Neutrophil (primary cell): ENCODE results near the gene TMEM236.

ENCODE experiments used
- H3K27ac ChIP-seq: fragments of 200-600 bp; sonication (generic); 2 replicates; pipeline ENCODE4 v1.5.1; 2016; ENCODE audit warnings: mild to moderate bottlenecking, moderate library complexity
- H3K27me3 ChIP-seq: fragments of 200-600 bp; sonication (generic); 2 replicates; pipeline ENCODE4 v1.6.0; 2016; ENCODE audit warnings: mild to moderate bottlenecking
- H3K36me3 ChIP-seq: fragments of 200-600 bp; sonication (generic); 2 replicates; pipeline ENCODE4 v1.5.1; 2017
- H3K4me1 ChIP-seq, 2 experiments: fragments of 200-600 bp in 1 of 2; sonication (generic) in 1 of 2; 1 replicate in 1 of 2; 2 replicates in 1 of 2; pipeline versions ENCODE4 v1.5.1 to v1.6.1; 2013 to 2016; ENCODE audit warnings: low read depth in 1 of 2, low read length in 1 of 2, mild to moderate bottlenecking in 1 of 2, moderate library complexity in 1 of 2; ENCODE audit not compliant: control insufficient read depth in 1 of 2, insufficient read depth in 1 of 2
- H3K4me3 ChIP-seq, 2 experiments: fragments of 200-600 bp in 1 of 2; sonication (generic) in 1 of 2; 1 replicate in 1 of 2; 2 replicates in 1 of 2; pipeline ENCODE4 v1.5.1; 2013 to 2016; ENCODE audit warnings: low read depth in 1 of 2, low read length in 1 of 2, mild to moderate bottlenecking in 1 of 2, moderate library complexity in 1 of 2
- H3K9me3 ChIP-seq: fragments of 200-600 bp; sonication (generic); 2 replicates; pipeline ENCODE4 v1.5.1; 2016
- TF ChIP-seq, protein P1 (sequence below): fragments of 200-600 bp; sonication (generic); IDR thresholded peaks from 2 replicates; pipeline ENCODE4 v1.5.1; 2016; ENCODE audit warnings: antibody characterized with exemption

Gene TMEM236

DNA sequence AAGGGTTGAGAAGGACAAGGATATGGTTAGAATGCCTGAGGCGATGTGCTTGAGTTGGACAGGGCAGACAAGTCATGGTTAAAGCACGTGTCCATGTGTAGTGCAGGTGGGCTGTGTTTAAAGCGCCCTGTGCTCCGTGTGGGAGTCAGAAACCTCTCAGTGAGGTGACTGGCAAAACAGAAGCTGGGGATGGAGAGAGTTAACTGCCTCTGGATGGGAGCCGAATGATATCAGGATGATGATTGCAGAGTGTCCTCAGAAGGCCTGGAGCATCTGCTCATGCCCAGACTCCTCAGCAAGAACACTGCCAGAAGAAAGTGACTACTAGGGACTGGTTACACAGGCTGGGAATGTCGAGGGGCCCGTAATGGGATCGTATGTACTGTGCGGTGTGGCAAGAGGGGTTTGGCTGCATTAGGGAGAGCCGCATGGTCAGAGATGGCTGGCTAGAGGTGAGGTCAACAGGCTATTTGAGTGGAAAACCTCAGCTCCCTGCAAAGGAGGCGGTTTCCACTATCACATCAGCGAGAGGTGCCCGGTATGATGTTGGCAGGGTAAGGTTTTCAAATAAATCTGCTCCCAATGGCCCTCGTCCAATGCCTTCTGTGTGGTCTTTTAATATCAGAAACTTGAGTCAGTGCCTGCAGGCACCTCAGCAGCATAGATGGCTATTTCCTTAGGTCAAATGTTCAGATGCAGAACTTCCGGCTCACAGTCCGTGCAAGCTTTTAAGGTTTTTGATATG, 31.1 kb downstream of the TMEM236 start:
- Histone ChIP-seq H3K9me3 (no peaks in the 10 kb centered on the region), H3K4me1 (peaks cover 9 to 15% of the 10 kb centered on the region in 2 experiments), H3K27me3 (no peaks in the 10 kb centered on the region), H3K4me3 (no peak overlapping the region), H3K36me3 (no peaks in the 10 kb centered on the region), H3K27ac (no peak overlapping the region)
- TF ChIP-seq, protein P1, sequence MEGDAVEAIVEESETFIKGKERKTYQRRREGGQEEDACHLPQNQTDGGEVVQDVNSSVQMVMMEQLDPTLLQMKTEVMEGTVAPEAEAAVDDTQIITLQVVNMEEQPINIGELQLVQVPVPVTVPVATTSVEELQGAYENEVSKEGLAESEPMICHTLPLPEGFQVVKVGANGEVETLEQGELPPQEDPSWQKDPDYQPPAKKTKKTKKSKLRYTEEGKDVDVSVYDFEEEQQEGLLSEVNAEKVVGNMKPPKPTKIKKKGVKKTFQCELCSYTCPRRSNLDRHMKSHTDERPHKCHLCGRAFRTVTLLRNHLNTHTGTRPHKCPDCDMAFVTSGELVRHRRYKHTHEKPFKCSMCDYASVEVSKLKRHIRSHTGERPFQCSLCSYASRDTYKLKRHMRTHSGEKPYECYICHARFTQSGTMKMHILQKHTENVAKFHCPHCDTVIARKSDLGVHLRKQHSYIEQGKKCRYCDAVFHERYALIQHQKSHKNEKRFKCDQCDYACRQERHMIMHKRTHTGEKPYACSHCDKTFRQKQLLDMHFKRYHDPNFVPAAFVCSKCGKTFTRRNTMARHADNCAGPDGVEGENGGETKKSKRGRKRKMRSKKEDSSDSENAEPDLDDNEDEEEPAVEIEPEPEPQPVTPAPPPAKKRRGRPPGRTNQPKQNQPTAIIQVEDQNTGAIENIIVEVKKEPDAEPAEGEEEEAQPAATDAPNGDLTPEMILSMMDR: no peak

DNA sequence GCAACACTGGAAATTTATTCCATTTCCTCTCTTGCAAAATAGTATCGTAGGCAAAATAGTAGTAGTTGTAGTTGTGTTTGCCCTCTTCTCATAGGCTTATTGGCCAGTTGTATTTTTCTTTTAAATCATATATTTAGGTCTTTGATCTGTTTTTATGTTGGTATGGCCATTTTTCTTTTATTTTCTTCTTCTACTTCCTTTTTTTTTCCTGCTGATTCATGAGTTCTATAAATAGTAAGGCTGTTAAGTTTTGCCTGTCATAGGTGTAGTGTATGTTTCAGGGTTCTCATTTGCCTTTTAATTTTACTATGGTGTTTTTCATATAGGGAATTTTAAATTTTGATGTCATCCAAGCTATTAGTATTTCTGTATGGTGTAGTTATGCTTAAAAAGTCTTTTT, 31.8 kb downstream of the TMEM236 start:
- H3K9me3 ChIP-seq: no peaks in the 10 kb centered on the region
- no peak overlapping the region for H3K4me3 ChIP-seq
- H3K27me3 ChIP-seq: no peaks in the 10 kb centered on the region
- peaks cover 9 to 15% of the 10 kb centered on the region in 2 experiments for H3K4me1 ChIP-seq
- TF ChIP-seq, protein P1: no peak
- no peaks in the 10 kb centered on the region for H3K36me3 ChIP-seq
- H3K27ac ChIP-seq: no peak overlapping the region

DNA sequence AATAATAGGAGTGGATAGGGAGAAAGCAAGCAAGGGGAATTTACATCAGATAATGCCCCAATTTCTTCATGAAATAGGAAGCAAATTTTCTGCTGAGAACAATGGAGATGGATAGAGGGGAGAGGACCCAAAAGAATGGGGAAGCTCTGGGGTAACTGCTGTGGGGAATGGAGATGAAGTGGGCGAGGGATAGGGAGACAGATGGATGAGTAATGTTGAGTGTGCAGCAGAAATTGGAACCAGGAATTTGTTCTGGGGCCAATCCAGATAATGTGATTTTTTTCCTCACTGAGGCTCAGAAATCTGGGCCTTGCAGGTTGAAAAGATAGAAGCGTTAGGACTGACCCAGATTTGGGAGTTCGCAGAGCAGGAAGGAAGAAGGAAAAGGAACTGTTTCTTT, 32.7 kb downstream of the TMEM236 start:
- H3K4me3 ChIP-seq: no peak overlapping the region
- peaks cover 9 to 15% of the 10 kb centered on the region in 2 experiments for H3K4me1 ChIP-seq
- H3K36me3 ChIP-seq: no peaks in the 10 kb centered on the region
- TF ChIP-seq, protein P1: no peak
- no peaks in the 10 kb centered on the region for H3K9me3 ChIP-seq
- H3K27me3 ChIP-seq: no peaks in the 10 kb centered on the region
- no peak overlapping the region for H3K27ac ChIP-seq

DNA sequence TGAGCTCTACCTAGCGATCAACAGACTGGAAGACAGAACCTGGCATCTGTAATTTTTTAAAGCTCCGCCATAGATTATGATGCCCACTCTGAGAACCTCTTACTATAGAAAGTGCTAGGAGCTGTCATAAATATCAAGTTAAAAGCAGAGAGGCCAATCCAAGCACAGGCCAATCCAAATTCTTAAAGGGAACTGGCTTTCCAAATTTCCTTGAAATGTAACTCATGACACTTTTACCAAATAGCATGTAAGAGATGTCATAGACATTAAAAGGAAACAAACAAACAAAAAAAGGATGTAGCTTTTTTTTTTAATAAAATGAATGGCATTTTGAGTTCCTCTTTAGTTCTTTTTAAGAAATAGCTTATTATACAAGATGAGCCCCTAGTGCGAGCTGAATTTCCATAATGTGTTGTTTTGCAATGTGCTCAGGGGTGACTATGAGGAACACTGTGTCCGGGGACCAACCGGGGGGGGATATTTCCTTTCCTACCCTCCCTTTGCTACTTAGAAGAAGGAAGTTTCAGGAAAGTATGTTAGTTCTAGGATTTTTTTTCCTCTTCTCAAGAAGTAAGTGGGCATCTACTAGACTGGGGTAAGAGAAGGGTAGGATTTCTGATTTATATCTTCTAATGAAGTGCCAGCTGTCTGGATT, 33.4 kb downstream of the TMEM236 start:
- H3K4me1 ChIP-seq: peaks cover 9 to 15% of the 10 kb centered on the region in 2 experiments
- H3K4me3 ChIP-seq: no peak overlapping the region
- no peaks in the 10 kb centered on the region for H3K9me3 ChIP-seq
- TF ChIP-seq, protein P1: no peak
- H3K36me3 ChIP-seq: no peaks in the 10 kb centered on the region
- H3K27ac ChIP-seq: no peak overlapping the region
- no peaks in the 10 kb centered on the region for H3K27me3 ChIP-seq

DNA sequence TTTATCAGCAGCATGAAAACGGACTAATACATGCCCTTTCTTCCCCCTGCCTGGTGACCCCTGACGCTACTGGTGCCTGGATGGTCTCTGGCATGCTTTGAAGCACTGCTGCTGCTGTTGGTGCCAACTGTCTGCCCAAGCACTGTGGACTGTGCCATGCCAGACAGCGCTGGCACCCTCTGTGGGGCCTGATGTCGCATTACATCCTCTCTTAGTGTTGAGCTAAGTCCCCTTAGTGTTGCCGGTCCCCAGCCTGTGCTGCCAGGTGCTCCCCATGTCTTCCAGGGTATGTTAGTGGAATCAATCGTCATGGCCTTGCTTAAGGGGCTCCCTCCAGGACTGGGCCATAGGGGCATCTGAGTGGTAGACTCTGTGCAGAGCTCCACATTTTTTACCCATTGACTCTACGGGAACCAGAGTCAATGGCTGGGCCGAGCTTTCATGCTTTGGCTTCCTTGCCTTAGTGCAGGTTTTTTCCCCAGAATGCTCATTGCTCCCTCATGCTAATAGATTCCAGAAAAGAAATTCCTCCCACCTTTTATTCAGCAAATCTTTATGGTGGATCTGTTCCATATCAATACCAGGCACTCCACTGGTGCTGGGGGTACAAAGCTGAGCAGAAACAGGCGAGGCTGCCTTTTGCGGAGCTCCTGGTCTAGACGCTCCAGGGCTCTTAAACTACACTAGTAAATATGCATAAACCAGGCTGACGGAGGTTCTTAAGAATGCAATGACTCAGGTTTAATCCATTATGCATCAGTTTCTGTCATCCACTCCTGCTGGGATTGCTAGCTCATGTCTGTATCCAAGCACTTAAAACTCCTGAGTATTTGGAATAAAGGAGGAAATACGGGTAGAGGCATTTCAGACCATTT, 35.3 kb downstream of the TMEM236 start:
- peaks cover 9 to 15% of the 10 kb centered on the region in 2 experiments for H3K4me1 ChIP-seq
- no peaks in the 10 kb centered on the region for H3K27me3 ChIP-seq
- TF ChIP-seq, protein P1: no peak
- H3K27ac ChIP-seq: no peak overlapping the region
- no peaks in the 10 kb centered on the region for H3K36me3 ChIP-seq
- H3K4me3 ChIP-seq: no peak overlapping the region
- no peaks in the 10 kb centered on the region for H3K9me3 ChIP-seq
